GM23338 (cell line): ENCODE data around the gene TCF12. TPM values are rescaled to one million over a fixed set of nuclear protein-coding genes. Genes with fewer than 3 reads are reported as not detected.

ENCODE experiments used
- ATAC-seq: fragments of 200-7000 bp; cut with Tn5 transposase; 3 replicates; pipeline ENCODE4 v1.9.1; 2020
- DNase-seq: peaks from one replicate; pipeline ENCODE4 v3.0.0-alpha.2; 2015; ENCODE audit warnings: low spot score
- H2AFZ ChIP-seq: fragments of 200-600 bp; sonication (generic); 2 replicates; pipeline ENCODE4 v1.8.0; 2016; ENCODE audit warnings: antibody characterized with exemption, mild to moderate bottlenecking, moderate library complexity
- H3F3A ChIP-seq: fragments of 200-600 bp; sonication (generic); replicated peaks from 2 replicates; pipeline ENCODE4 v1.8.0; 2017; ENCODE audit warnings: antibody characterized with exemption, mixed run types, low read depth
- H3K27ac ChIP-seq: fragments of 200-600 bp; sonication (generic); 2 replicates; pipeline ENCODE4 v1.6.1; 2016; ENCODE audit warnings: low read depth
- H3K27me3 ChIP-seq: fragments of 200-600 bp; sonication (generic); 2 replicates; pipeline ENCODE4 v1.8.0; 2016; ENCODE audit warnings: mild to moderate bottlenecking, mixed run types, moderate library complexity; ENCODE audit not compliant: insufficient read depth
- H3K36me3 ChIP-seq: fragments of 200-600 bp; sonication (generic); 2 replicates; pipeline ENCODE4 v1.8.0; 2016; ENCODE audit warnings: mild to moderate bottlenecking; ENCODE audit not compliant: insufficient read depth
- H3K4me1 ChIP-seq: fragments of 200-600 bp; sonication (generic); 2 replicates; pipeline ENCODE4 v1.8.0; 2016; ENCODE audit warnings: mild to moderate bottlenecking, moderate library complexity; ENCODE audit not compliant: insufficient read depth
- H3K4me2 ChIP-seq: fragments of 200-600 bp; sonication (generic); 2 replicates; pipeline ENCODE4 v1.7.1; 2017; ENCODE audit warnings: mixed run types
- H3K4me3 ChIP-seq: fragments of 200-600 bp; sonication (generic); 2 replicates; pipeline ENCODE4 v1.6.1; 2016; ENCODE audit warnings: mixed run types
- H3K79me2 ChIP-seq: fragments of 200-600 bp; sonication (generic); replicated peaks from 2 replicates; pipeline ENCODE4 v1.8.0; 2017; ENCODE audit warnings: mild to moderate bottlenecking; ENCODE audit not compliant: insufficient read depth
- H3K9me2 ChIP-seq: fragments of 200-600 bp; sonication (generic); 2 replicates; pipeline ENCODE4 v1.8.0; 2017; ENCODE audit not compliant: insufficient read depth
- H4K20me1 ChIP-seq: fragments of 200-600 bp; sonication (generic); replicated peaks from 2 replicates; pipeline ENCODE4 v1.8.0; 2017; ENCODE audit warnings: mild to moderate bottlenecking; ENCODE audit not compliant: insufficient read depth
- H3K27ac Mint-ChIP-seq: 2 replicates; pipeline ENCODE4 v1.8.0; 2020; ENCODE audit warnings: inconsistent platforms, mild to moderate bottlenecking, moderate library complexity, mixed read lengths
- H3K27me3 Mint-ChIP-seq: 3 replicates; pipeline ENCODE4 v1.8.0; 2022; ENCODE audit warnings: low read depth, mild to moderate bottlenecking, moderate library complexity, mixed read lengths, inconsistent platforms; ENCODE audit not compliant: insufficient read depth, poor library complexity
- H3K36me3 Mint-ChIP-seq: 3 replicates; pipeline ENCODE4 v1.8.0; 2021; ENCODE audit warnings: low read depth, mild to moderate bottlenecking, inconsistent platforms, moderate library complexity, mixed read lengths
- H3K4me1 Mint-ChIP-seq: 3 replicates; pipeline ENCODE4 v1.8.0; 2020; ENCODE audit warnings: mild to moderate bottlenecking, inconsistent platforms, mixed read lengths
- H3K4me3 Mint-ChIP-seq: 3 replicates; pipeline ENCODE4 v1.8.0; 2021; ENCODE audit warnings: moderate library complexity, mild to moderate bottlenecking, inconsistent platforms, mixed read lengths
- H3K9me3 Mint-ChIP-seq: 3 replicates; pipeline ENCODE4 v1.8.0; 2020; ENCODE audit warnings: moderate library complexity, mild to moderate bottlenecking, inconsistent platforms, mixed read lengths
- CREB1 ChIP-seq: fragments of 250-450 bp; sonication (Bioruptor Pico); IDR thresholded peaks from 2 replicates; pipeline ENCODE4 v1.5.0; 2020; ENCODE audit warnings: low read depth, mild to moderate bottlenecking, moderate library complexity
- ETS1 ChIP-seq: IDR thresholded peaks from 2 replicates; pipeline ENCODE4 v1.6.1; 2016; ENCODE audit warnings: antibody characterized with exemption
- EZH2phosphoT487 ChIP-seq: fragments of 200-600 bp; sonication (generic); IDR thresholded peaks from one replicate; pipeline ENCODE4 v1.8.1; 2018; ENCODE audit warnings: antibody characterized with exemption; ENCODE audit not compliant: unreplicated experiment
- NANOG ChIP-seq: IDR thresholded peaks from 2 replicates; pipeline ENCODE4 v1.6.1; 2016; ENCODE audit warnings: antibody characterized with exemption, borderline replicate concordance
- POLR2AphosphoS5 ChIP-seq: IDR thresholded peaks from 2 replicates; pipeline ENCODE4 v1.6.1; 2016; ENCODE audit warnings: antibody characterized with exemption, low read depth
- STAT1 ChIP-seq: IDR thresholded peaks from one replicate; pipeline ENCODE4 v1.6.1; 2016; ENCODE audit warnings: antibody characterized with exemption; ENCODE audit not compliant: unreplicated experiment
- ZNF114 ChIP-seq: fragments of 250-450 bp; sonication (Bioruptor Pico); IDR thresholded peaks from 2 replicates; pipeline ENCODE4 v1.5.0; 2020; ENCODE audit warnings: mild to moderate bottlenecking, moderate library complexity
- ZNF331 ChIP-seq: fragments of 250-450 bp; sonication (Bioruptor Pico); IDR thresholded peaks from 2 replicates; pipeline ENCODE4 v1.5.0; 2020; ENCODE audit warnings: low read depth, mild to moderate bottlenecking, moderate library complexity
- ZNF462 ChIP-seq: fragments of 250-450 bp; sonication (Bioruptor Pico); IDR thresholded peaks from 2 replicates; pipeline ENCODE4 v1.5.0; 2020; ENCODE audit warnings: mild to moderate bottlenecking, moderate library complexity
- polyA plus RNA-seq: library from polyadenylated mRNA; unstranded; fragments of >200 nt; fragmentation: Nextera tagmentation; extraction: Ambion mirVana; gene quantifications from 2 replicates; pipeline ENCODE4 v1.2.1, GENCODE V29; 2016
- total RNA-seq: library from RNA; depleted of rRNA; stranded (reverse); fragments of >200 nt; shearing (Covaris generic); gene quantifications from 2 replicates; pipeline ENCODE4 v1.2.3, GENCODE V29; 2014
- TF ChIP-seq, protein P1 (sequence below), 2 experiments: fragments of 200-600 bp in 1 of 2; sonication (generic) in 1 of 2; conservative IDR thresholded peaks; 2 replicates each; pipeline versions ENCODE4 v1.5.1 to v1.6.1; 2016 to 2017; ENCODE audit warnings: antibody characterized with exemption in 2 of 2, low read depth in 2 of 2, mild to moderate bottlenecking in 2 of 2, moderate library complexity in 1 of 2
- TF ChIP-seq, protein P2 (sequence below): IDR thresholded peaks from one replicate; pipeline ENCODE4 v1.6.1; 2018; ENCODE audit warnings: antibody characterized with exemption; ENCODE audit not compliant: unreplicated experiment

TCF12 gene
- total and polyA plus RNA-seq, 2 experiments from 2014 or later, result 27.6 to 104 TPM

DNA sequence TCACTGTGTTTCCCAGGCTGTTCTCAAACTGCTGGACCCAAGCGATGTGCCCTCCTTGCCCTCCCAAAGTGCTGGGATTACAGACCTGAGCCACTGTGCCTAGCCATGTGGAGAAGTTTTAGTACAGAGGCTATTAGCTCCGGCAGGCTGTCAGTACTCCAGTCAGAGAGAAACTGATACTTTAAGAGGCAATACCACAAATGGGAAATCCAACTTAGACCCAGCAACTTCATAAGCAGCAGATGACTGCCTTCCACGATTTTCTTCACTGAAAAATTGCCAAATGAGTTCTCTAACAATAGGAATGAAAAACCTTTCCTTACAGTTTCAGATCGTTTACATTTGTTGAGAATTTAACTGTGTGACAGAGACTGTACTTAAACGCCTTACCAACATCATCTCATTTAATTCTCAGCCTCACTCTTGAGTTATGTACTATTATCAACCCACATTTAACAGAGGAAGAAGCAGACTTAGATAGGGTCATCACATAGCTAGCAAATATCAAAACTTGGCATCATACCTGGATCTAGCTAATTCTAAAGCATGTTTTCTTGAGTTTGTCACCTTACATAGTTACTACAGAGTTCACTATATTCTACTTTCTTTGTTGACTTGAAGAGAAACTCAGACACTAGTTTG, 127.4 kb downstream of the TCF12 start:
- no peaks in the 10 kb centered on the region for H3K9me2 ChIP-seq
- H3K36me3 Mint-ChIP-seq, result no peaks in the 10 kb centered on the region
- ATAC-seq (no peak), DNase-seq (no peak)
- H2AFZ ChIP-seq, result no peak overlapping the region
- H3K79me2 ChIP-seq, result peaks cover 92% of the 10 kb centered on the region
- no peak overlapping the region for H3K27ac Mint-ChIP-seq
- peaks cover 38% of the 10 kb centered on the region for H3K4me1 Mint-ChIP-seq
- no peaks in the 10 kb centered on the region for H3F3A ChIP-seq
- H4K20me1 ChIP-seq, result peaks cover 2% of the 10 kb centered on the region; the same call in 1 of the 2 replicates
- no peak overlapping the region for H3K4me3 ChIP-seq
- peaks cover 3% of the 10 kb centered on the region for H3K27me3 Mint-ChIP-seq
- TF ChIP-seq, protein P1, sequence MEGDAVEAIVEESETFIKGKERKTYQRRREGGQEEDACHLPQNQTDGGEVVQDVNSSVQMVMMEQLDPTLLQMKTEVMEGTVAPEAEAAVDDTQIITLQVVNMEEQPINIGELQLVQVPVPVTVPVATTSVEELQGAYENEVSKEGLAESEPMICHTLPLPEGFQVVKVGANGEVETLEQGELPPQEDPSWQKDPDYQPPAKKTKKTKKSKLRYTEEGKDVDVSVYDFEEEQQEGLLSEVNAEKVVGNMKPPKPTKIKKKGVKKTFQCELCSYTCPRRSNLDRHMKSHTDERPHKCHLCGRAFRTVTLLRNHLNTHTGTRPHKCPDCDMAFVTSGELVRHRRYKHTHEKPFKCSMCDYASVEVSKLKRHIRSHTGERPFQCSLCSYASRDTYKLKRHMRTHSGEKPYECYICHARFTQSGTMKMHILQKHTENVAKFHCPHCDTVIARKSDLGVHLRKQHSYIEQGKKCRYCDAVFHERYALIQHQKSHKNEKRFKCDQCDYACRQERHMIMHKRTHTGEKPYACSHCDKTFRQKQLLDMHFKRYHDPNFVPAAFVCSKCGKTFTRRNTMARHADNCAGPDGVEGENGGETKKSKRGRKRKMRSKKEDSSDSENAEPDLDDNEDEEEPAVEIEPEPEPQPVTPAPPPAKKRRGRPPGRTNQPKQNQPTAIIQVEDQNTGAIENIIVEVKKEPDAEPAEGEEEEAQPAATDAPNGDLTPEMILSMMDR (conservative IDR thresholded peaks at IDR 0.05; ENCODE audit: low read depth in 2 of 2), result no peak
- TF ChIP-seq ETS1 (no peak), ZNF462 (CRISPR knock-in tag) (no peak), EZH2phosphoT487 (no peak), ZNF114 (CRISPR knock-in tag) (no peak), STAT1 (no peak), CREB1 (CRISPR knock-in tag) (no peak), ZNF331 (CRISPR knock-in tag) (no peak), POLR2AphosphoS5 (no peak), NANOG (no peak)
- TF ChIP-seq, protein P2, sequence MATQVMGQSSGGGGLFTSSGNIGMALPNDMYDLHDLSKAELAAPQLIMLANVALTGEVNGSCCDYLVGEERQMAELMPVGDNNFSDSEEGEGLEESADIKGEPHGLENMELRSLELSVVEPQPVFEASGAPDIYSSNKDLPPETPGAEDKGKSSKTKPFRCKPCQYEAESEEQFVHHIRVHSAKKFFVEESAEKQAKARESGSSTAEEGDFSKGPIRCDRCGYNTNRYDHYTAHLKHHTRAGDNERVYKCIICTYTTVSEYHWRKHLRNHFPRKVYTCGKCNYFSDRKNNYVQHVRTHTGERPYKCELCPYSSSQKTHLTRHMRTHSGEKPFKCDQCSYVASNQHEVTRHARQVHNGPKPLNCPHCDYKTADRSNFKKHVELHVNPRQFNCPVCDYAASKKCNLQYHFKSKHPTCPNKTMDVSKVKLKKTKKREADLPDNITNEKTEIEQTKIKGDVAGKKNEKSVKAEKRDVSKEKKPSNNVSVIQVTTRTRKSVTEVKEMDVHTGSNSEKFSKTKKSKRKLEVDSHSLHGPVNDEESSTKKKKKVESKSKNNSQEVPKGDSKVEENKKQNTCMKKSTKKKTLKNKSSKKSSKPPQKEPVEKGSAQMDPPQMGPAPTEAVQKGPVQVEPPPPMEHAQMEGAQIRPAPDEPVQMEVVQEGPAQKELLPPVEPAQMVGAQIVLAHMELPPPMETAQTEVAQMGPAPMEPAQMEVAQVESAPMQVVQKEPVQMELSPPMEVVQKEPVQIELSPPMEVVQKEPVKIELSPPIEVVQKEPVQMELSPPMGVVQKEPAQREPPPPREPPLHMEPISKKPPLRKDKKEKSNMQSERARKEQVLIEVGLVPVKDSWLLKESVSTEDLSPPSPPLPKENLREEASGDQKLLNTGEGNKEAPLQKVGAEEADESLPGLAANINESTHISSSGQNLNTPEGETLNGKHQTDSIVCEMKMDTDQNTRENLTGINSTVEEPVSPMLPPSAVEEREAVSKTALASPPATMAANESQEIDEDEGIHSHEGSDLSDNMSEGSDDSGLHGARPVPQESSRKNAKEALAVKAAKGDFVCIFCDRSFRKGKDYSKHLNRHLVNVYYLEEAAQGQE, result no peak
- no peak overlapping the region for H3K4me2 ChIP-seq
- H3K9me3 Mint-ChIP-seq, result no peaks in the 10 kb centered on the region
- H3K4me3 Mint-ChIP-seq, result no peak overlapping the region
- H3K27ac ChIP-seq, result no peak overlapping the region
- H3K4me1 ChIP-seq, result peaks cover 31% of the 10 kb centered on the region
- H3K27me3 ChIP-seq, result no peaks in the 10 kb centered on the region
- no peaks in the 10 kb centered on the region for H3K36me3 ChIP-seq
